Measurements from ENCODE around the gene TRERF1. TPM values are rescaled to one million over a fixed set of nuclear protein-coding genes. Genes with fewer than 3 reads are reported as not detected.
"Not testable (repeated sequence)": the region's sequence is repeated elsewhere in the genome, so short reads cannot be mapped to it uniquely, and the experiment has no call there.

The TRERF1 gene
- total and polyA plus RNA-seq, 5 donors: 1.2 to 3.1 (median 2.1) TPM

- peaks cover 2% of the 10 kb centered on the region for H3K9me3 ChIP-seq (ENCODE audit: control insufficient read depth, low read length)
- no peak overlapping the region for H3K4me3 ChIP-seq (ENCODE audit: low read length)
- DNase-seq (no peak), ATAC-seq (no peak)
- intact Hi-C loops (cut with DNase I): no loop called here
- WGBS: 64% methylated on average over 1 of the region's 1 CpG
- no peaks in the 10 kb centered on the region for H3K27me3 ChIP-seq (ENCODE audit: control insufficient read depth, insufficient read depth)
- no peaks in the 10 kb centered on the region for H3K4me1 ChIP-seq (ENCODE audit: control insufficient read depth, insufficient read depth, low read length)
- H3K27ac ChIP-seq (ENCODE audit: low read length): no peak overlapping the region
These were observed 15.9 kb upstream of the TRERF1 start for GRCh38 chr6:42467651-42468050.

GRCh38 chr6:42466470-42466869 is 14.7 kb upstream of the TRERF1 start:
- ATAC-seq; H3K9me3 ChIP-seq (ENCODE audit: control insufficient read depth, low read length); DNase-seq; H3K27ac ChIP-seq (ENCODE audit: low read length); H3K4me1 ChIP-seq (ENCODE audit: control insufficient read depth, insufficient read depth, low read length); H3K4me3 ChIP-seq (ENCODE audit: low read length); intact Hi-C loops (cut with DNase I); H3K27me3 ChIP-seq (ENCODE audit: control insufficient read depth, insufficient read depth): not testable (repeated sequence)
- 95% methylated on average over 27 of the region's 28 CpGs for WGBS

GRCh38 chr6:42462474-42462972 is 10.8 kb upstream of the TRERF1 start:
- no peak overlapping the region for H3K4me3 ChIP-seq (ENCODE audit: low read length)
- WGBS: 89% methylated on average over 6 of the region's 6 CpGs
- intact Hi-C loops (cut with DNase I): no loop called here

GRCh38 chr6:42460883-42461282 is 9.2 kb upstream of the TRERF1 start:
- H3K27ac ChIP-seq (ENCODE audit: low read length): no peak overlapping the region
- ATAC-seq: no peak
- no peaks in the 10 kb centered on the region for H3K4me1 ChIP-seq (ENCODE audit: control insufficient read depth, insufficient read depth, low read length)
- intact Hi-C loops (cut with DNase I): no loop called here
- H3K27me3 ChIP-seq (ENCODE audit: control insufficient read depth, insufficient read depth): no peaks in the 10 kb centered on the region
- WGBS: 74% methylated on average over 1 of the region's 1 CpG
- DNase-seq: no peak
- no peak overlapping the region for H3K4me3 ChIP-seq (ENCODE audit: low read length)
- H3K9me3 ChIP-seq (ENCODE audit: control insufficient read depth, low read length): no peaks in the 10 kb centered on the region

More at GRCh38 chr6:42462474-42462972, 10.8 kb upstream of the TRERF1 start:
- H3K9me3 ChIP-seq (ENCODE audit: control insufficient read depth, low read length): no peaks in the 10 kb centered on the region
- no peak for DNase-seq
- H3K27me3 ChIP-seq (ENCODE audit: control insufficient read depth, insufficient read depth): no peaks in the 10 kb centered on the region
- ATAC-seq: no peak
- H3K4me1 ChIP-seq (ENCODE audit: control insufficient read depth, insufficient read depth, low read length): no peaks in the 10 kb centered on the region
- H3K27ac ChIP-seq (ENCODE audit: low read length): no peak overlapping the region

GRCh38 chr6:42459888-42460287 is 8.2 kb upstream of the TRERF1 start:
- H3K4me3 ChIP-seq (ENCODE audit: low read length): no peak overlapping the region
- H3K27me3 ChIP-seq (ENCODE audit: control insufficient read depth, insufficient read depth): no peaks in the 10 kb centered on the region
- intact Hi-C loops (cut with DNase I): no loop called here
- H3K4me1 ChIP-seq (ENCODE audit: control insufficient read depth, insufficient read depth, low read length): no peaks in the 10 kb centered on the region
- no peaks in the 10 kb centered on the region for H3K9me3 ChIP-seq (ENCODE audit: control insufficient read depth, low read length)
- 93% methylated on average over 5 of the region's 5 CpGs for WGBS
- ATAC-seq (no peak), DNase-seq (no peak)
- H3K27ac ChIP-seq (ENCODE audit: low read length): no peak overlapping the region

GRCh38 chr6:42454428-42454791 is 2.7 kb upstream of the TRERF1 start:
- peak; percentile 84 to 92 (median 88) for DNase-seq

GRCh38 chr6:42453654-42454427 is 2.1 kb upstream of the TRERF1 start:
- 2% methylated on average over 32 of the region's 32 CpGs for WGBS
- DNase-seq (peak; percentile 71 to 87 (median 81)), ATAC-seq (peak; percentile 43 to 63)

More at GRCh38 chr6:42454428-42454791, 2.7 kb upstream of the TRERF1 start:
- Histone ChIP-seq H3K9me3 (ENCODE audit: control insufficient read depth, low read length) (no peaks in the 10 kb centered on the region), H3K4me3 (ENCODE audit: low read length) (peak overlapping the region; percentile 78), H3K4me1 (ENCODE audit: control insufficient read depth, insufficient read depth, low read length) (no peaks in the 10 kb centered on the region), H3K27ac (ENCODE audit: low read length) (peak overlapping the region; percentile 70), H3K27me3 (ENCODE audit: control insufficient read depth, insufficient read depth) (no peaks in the 10 kb centered on the region)
- intact Hi-C loops (cut with DNase I): loop anchor here in 2 of 4 donors (5.0 kb wide), 2 partner anchors 83 to 87 kb away; no protein-coding TSS in a partner anchor
- 10% methylated on average over 11 of the region's 11 CpGs for WGBS
- peak; percentile 57 to 73 for ATAC-seq

GRCh38 chr6:42453031-42453653 is 1.4 kb upstream of the TRERF1 start:
- DNase-seq (peak; percentile 92 to 97 (median 96)), ATAC-seq (peak; percentile 94 to 95)
- WGBS: under 1% methylated on average over 57 of the region's 57 CpGs
- H3K27ac ChIP-seq (ENCODE audit: low read length): peak overlapping the region; percentile 69
- peak overlapping the region; percentile 78 for H3K4me3 ChIP-seq (ENCODE audit: low read length)
- no peaks in the 10 kb centered on the region for H3K27me3 ChIP-seq (ENCODE audit: control insufficient read depth, insufficient read depth)
- intact Hi-C loops (cut with DNase I): loop anchor here in 2 of 4 donors (5.0 kb wide), 2 partner anchors 84 to 86 kb away; no protein-coding TSS in a partner anchor
- no peaks in the 10 kb centered on the region for H3K4me1 ChIP-seq (ENCODE audit: control insufficient read depth, insufficient read depth, low read length)
- H3K9me3 ChIP-seq (ENCODE audit: control insufficient read depth, low read length): no peaks in the 10 kb centered on the region

More at GRCh38 chr6:42453654-42454427, 2.1 kb upstream of the TRERF1 start:
- Histone ChIP-seq H3K4me3 (ENCODE audit: low read length) (peak overlapping the region; percentile 78), H3K27me3 (ENCODE audit: control insufficient read depth, insufficient read depth) (no peaks in the 10 kb centered on the region), H3K4me1 (ENCODE audit: control insufficient read depth, insufficient read depth, low read length) (no peaks in the 10 kb centered on the region), H3K27ac (ENCODE audit: low read length) (peak overlapping the region; percentile 70), H3K9me3 (ENCODE audit: control insufficient read depth, low read length) (no peaks in the 10 kb centered on the region)
- intact Hi-C loops (cut with DNase I): loop anchor here in 2 of 4 donors (5.0 kb wide), 2 partner anchors 83 to 87 kb away; no protein-coding TSS in a partner anchor

- Histone ChIP-seq H3K27ac (ENCODE audit: low read length) (peak overlapping the region; percentile 69), H3K27me3 (ENCODE audit: control insufficient read depth, insufficient read depth) (no peaks in the 10 kb centered on the region), H3K4me1 (ENCODE audit: control insufficient read depth, insufficient read depth, low read length) (no peaks in the 10 kb centered on the region), H3K4me3 (ENCODE audit: low read length) (peak overlapping the region; percentile 78), H3K9me3 (ENCODE audit: control insufficient read depth, low read length) (no peaks in the 10 kb centered on the region)
- ATAC-seq: peak; percentile 63 to 65
- peak; percentile 69 to 91 (median 89) for DNase-seq
- intact Hi-C loops (cut with DNase I): loop anchor here in 2 of 4 donors (5.0 kb wide), 2 partner anchors 85 kb away; no protein-coding TSS in a partner anchor
- WGBS: under 1% methylated on average over 78 of the region's 78 CpGs
These were observed 675 bp upstream of the TRERF1 start for GRCh38 chr6:42452171-42453030.
